ENCODE results near the gene LRRC4B. TPM values are rescaled to one million over a fixed set of nuclear protein-coding genes. Genes with fewer than 3 reads are reported as not detected.

LRRC4B gene
- total RNA-seq, 4 donors from 2014 or later, result 0.23 to 1.8 (median 0.35) TPM

GRCh38 chr19:50512999-50513745 lies 55.1 kb downstream of the LRRC4B start:
- H3K4me3 ChIP-seq (ENCODE audit: low read depth, poor library complexity, severe bottlenecking), result no peak overlapping the region
- TF ChIP-seq POLR2A (IDR thresholded peaks at IDR 0.05), result no peak
- TF ChIP-seq, protein P1, sequence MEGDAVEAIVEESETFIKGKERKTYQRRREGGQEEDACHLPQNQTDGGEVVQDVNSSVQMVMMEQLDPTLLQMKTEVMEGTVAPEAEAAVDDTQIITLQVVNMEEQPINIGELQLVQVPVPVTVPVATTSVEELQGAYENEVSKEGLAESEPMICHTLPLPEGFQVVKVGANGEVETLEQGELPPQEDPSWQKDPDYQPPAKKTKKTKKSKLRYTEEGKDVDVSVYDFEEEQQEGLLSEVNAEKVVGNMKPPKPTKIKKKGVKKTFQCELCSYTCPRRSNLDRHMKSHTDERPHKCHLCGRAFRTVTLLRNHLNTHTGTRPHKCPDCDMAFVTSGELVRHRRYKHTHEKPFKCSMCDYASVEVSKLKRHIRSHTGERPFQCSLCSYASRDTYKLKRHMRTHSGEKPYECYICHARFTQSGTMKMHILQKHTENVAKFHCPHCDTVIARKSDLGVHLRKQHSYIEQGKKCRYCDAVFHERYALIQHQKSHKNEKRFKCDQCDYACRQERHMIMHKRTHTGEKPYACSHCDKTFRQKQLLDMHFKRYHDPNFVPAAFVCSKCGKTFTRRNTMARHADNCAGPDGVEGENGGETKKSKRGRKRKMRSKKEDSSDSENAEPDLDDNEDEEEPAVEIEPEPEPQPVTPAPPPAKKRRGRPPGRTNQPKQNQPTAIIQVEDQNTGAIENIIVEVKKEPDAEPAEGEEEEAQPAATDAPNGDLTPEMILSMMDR (IDR thresholded peaks at IDR 0.05), result no peak
- DNase-seq (ENCODE audit: low spot score in 2 of 2), result no peak
- intact Hi-C loops (cut with DNase I; ENCODE audit: low total_unique reads), result no loop called here
- WGBS, 2 donors, result 53 to 63% methylated on average over 12 of the region's 12 CpGs

- H3K4me3 ChIP-seq (ENCODE audit: low read depth, poor library complexity, severe bottlenecking), result no peak overlapping the region
- TF ChIP-seq POLR2A (IDR thresholded peaks at IDR 0.05), result no peak
- TF ChIP-seq, protein P1 (IDR thresholded peaks at IDR 0.05), result no peak
- intact Hi-C loops (cut with DNase I; ENCODE audit: low total_unique reads), result no loop called here
- DNase-seq (ENCODE audit: low spot score in 2 of 2), result no peak
- WGBS, 2 donors, result 85 to 86% methylated on average over 31 to 36 of the region's 36 CpGs
Observed at GRCh38 chr19:50512112-50512998, 55.9 kb downstream of the LRRC4B start.

DNA sequence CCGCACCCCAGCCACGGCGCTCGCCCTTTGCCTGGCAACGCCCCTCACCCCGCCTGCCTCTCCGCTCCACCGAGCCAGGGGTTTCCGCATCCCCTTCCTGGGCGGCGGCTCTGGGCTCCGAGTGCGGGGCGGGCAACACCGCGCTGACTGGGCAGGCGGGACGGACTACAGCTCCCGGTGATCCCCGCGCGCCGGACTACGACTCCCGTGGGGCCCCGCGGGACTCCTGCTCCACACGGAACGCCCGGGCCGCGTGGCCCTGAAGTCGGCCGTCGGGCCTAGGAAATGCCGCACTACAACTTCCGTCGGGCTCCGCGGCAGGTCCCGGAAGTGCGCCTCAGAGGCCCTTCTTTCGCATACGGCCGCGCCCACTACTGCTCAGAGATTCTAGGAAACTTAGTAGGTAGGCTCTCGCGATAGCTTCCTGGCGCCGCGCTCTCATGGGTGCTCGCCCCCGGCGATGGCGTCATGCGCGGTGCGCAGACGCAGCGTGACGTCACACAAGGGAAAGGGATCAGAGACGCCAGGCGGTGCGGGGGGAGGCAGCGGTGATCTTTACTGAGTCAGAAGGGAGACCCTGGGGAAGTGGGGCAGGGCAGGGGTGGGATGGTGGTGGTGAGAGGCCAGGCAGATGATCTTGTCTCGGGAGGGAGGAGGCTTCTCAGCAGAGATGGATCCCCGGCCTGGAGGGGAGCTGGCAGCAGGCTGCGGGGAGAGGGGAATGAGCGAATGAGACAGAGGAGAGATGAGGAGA lies 57.0 kb downstream of the LRRC4B start, which contains the start of gene JOSD2:
TSS of gene JOSD2 (minus strand) at position 123 of the 754 bp plus-strand sequence. CDS start 760 bp downstream, outside the sequence.
- intact Hi-C loops (cut with DNase I; ENCODE audit: low total_unique reads), result no loop called here
- peak; percentile 98 to 99 for DNase-seq (ENCODE audit: low spot score in 2 of 2)

DNA sequence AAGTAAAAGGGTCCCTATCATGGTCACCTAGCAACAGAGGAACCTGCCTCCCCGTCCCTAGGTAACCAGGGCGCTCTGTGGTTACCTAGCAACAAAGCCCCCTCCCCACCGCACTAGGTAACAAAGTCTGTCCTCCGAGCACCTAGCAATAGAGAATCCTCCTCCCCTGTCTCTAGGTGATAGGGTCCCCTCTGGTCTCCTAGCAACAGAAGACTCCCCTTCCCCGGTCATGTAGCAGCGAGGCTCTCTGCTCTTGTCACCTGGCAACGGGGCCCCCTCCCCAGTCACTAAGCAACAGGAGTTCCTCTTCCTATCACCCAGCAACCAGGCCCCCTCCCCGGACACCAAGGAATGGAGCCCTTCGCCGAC lies 57.6 kb downstream of the LRRC4B start:
- TF ChIP-seq, protein P1 (IDR thresholded peaks at IDR 0.05), result no peak
- no peak for DNase-seq (ENCODE audit: low spot score in 2 of 2)
- H3K4me3 ChIP-seq (ENCODE audit: low read depth, poor library complexity, severe bottlenecking), result peak overlapping the region; percentile 37
- WGBS, 2 donors, result 4 to 5% methylated on average over 9 to 10 of the region's 10 CpGs
- intact Hi-C loops (cut with DNase I; ENCODE audit: low total_unique reads), result no loop called here

More for the DNA sequence above, 57.0 kb downstream of the LRRC4B start, which contains the start of gene JOSD2:
- 1 to 2% methylated on average over 37 to 44 of the region's 69 CpGs for WGBS, 2 donors
- H3K4me3 ChIP-seq (ENCODE audit: low read depth, poor library complexity, severe bottlenecking), result peak within 1 kb of the TSS; percentile 37
- no peak for TF ChIP-seq POLR2A (IDR thresholded peaks at IDR 0.05)
- TF ChIP-seq, protein P1 (IDR thresholded peaks at IDR 0.05), result no peak

- WGBS, 2 donors, result 50% methylated on average over 15 to 26 of the region's 26 CpGs
- TF ChIP-seq, protein P1 (IDR thresholded peaks at IDR 0.05), result no peak
- TF ChIP-seq POLR2A (IDR thresholded peaks at IDR 0.05), result no peak
- no peak for DNase-seq (ENCODE audit: low spot score in 2 of 2)
- intact Hi-C loops (cut with DNase I; ENCODE audit: low total_unique reads), result no loop called here
- peak overlapping the region; percentile 37 for H3K4me3 ChIP-seq (ENCODE audit: low read depth, poor library complexity, severe bottlenecking)
Observed at GRCh38 chr19:50510121-50510670, 58.0 kb downstream of the LRRC4B start.

Measured in lower leg skin (tissue), 4 donors.